WTC11 (cell line): ENCODE data around the gene MLLT1. TPM values are rescaled to one million over a fixed set of nuclear protein-coding genes. Genes with fewer than 3 reads are reported as not detected.

ENCODE experiments used
- ATAC-seq: fragments of 200-7000 bp; cut with Tn5 transposase; 2 replicates; pipeline ENCODE4 v1.10.0; 2021; ENCODE audit warnings: mild to moderate bottlenecking, moderate library complexity
- CTCF ChIA-PET: fragments of 300-600 bp; sonication (Branson Sonifier 250); formaldehyde crosslinking; loops from one replicate; lab custom pipeline; 2021; ENCODE audit warnings: antibody characterized with exemption; lab: Charles Lee
- POLR2A ChIA-PET: fragments of 350-600 bp; sonication (Branson Sonifier 250); formaldehyde crosslinking; loops from one replicate; lab custom pipeline; 2021; ENCODE audit warnings: antibody characterized with exemption; lab: Charles Lee
- DNase-seq: peaks from one replicate; pipeline ENCODE4 v3.0.0; 2021; ENCODE audit warnings: low spot score
- H3K27ac Mint-ChIP-seq: 2 replicates; pipeline ENCODE4 v1.8.0; 2021; ENCODE audit warnings: mixed read lengths
- H3K27me3 Mint-ChIP-seq: 2 replicates; pipeline ENCODE4 v1.8.0; 2021; ENCODE audit warnings: low read depth, mild to moderate bottlenecking, moderate library complexity, mixed read lengths
- H3K36me3 Mint-ChIP-seq: 2 replicates; pipeline ENCODE4 v1.8.0; 2021; ENCODE audit warnings: mixed read lengths
- H3K4me1 Mint-ChIP-seq: 2 replicates; pipeline ENCODE4 v1.8.0; 2022; ENCODE audit warnings: mixed read lengths
- H3K4me3 Mint-ChIP-seq: 2 replicates; pipeline ENCODE4 v1.8.0; 2021; ENCODE audit warnings: mild to moderate bottlenecking, moderate library complexity, mixed read lengths
- H3K9me3 Mint-ChIP-seq: 2 replicates; pipeline ENCODE4 v1.8.0; 2021; ENCODE audit warnings: mixed read lengths
- ATF1 ChIP-seq: sonication (generic); formaldehyde crosslinking; IDR thresholded peaks from 2 replicates; pipeline ENCODE4 v1.8.1; 2023; ENCODE audit warnings: mild to moderate bottlenecking, moderate library complexity, missing genetic modification reagents
- ATF2 ChIP-seq: sonication (generic); formaldehyde crosslinking; IDR thresholded peaks from 2 replicates; pipeline ENCODE4 v1.8.1; 2022; ENCODE audit warnings: low read depth, missing genetic modification reagents, borderline replicate concordance
- CREB1 ChIP-seq: sonication (generic); formaldehyde crosslinking; IDR thresholded peaks from 2 replicates; pipeline ENCODE4 v1.8.0; 2023; ENCODE audit warnings: mild to moderate bottlenecking, missing genetic modification reagents
- EMX1 ChIP-seq: fragments of 250-450 bp; sonication (Bioruptor Pico); IDR thresholded peaks from 2 replicates; pipeline ENCODE4 v1.8.0; 2021; ENCODE audit warnings: mild to moderate bottlenecking
- ETV6 ChIP-seq: sonication (generic); formaldehyde crosslinking; IDR thresholded peaks from 2 replicates; pipeline ENCODE4 v1.8.1; 2022; ENCODE audit warnings: mild to moderate bottlenecking, missing genetic modification reagents
- HMGA2 ChIP-seq: fragments of 250-450 bp; sonication (Bioruptor Pico); IDR thresholded peaks from 2 replicates; pipeline ENCODE4 v1.4.0; 2021; ENCODE audit warnings: mild to moderate bottlenecking, moderate library complexity
- IRF2 ChIP-seq: sonication (generic); formaldehyde crosslinking; IDR thresholded peaks from 2 replicates; pipeline ENCODE4 v1.8.0; 2022; ENCODE audit warnings: low read depth, missing genetic modification reagents, borderline replicate concordance
- JUN ChIP-seq: sonication (generic); formaldehyde crosslinking; IDR thresholded peaks from 2 replicates; pipeline ENCODE4 v1.8.0; 2023; ENCODE audit warnings: mild to moderate bottlenecking, missing genetic modification reagents
- KAT7 ChIP-seq: sonication (generic); formaldehyde crosslinking; IDR thresholded peaks from 2 replicates; pipeline ENCODE4 v1.8.1; 2023; ENCODE audit warnings: missing genetic modification reagents, mild to moderate bottlenecking, borderline replicate concordance
- MYBL2 ChIP-seq: sonication (generic); formaldehyde crosslinking; IDR thresholded peaks from 2 replicates; pipeline ENCODE4 v1.8.1; 2023; ENCODE audit warnings: mild to moderate bottlenecking, moderate library complexity, missing genetic modification reagents
- NFATC4 ChIP-seq: fragments of 250-450 bp; sonication (Bioruptor Pico); IDR thresholded peaks from 2 replicates; pipeline ENCODE4 v1.9.0; 2021; ENCODE audit warnings: mild to moderate bottlenecking
- NFE2L1 ChIP-seq: sonication (generic); formaldehyde crosslinking; IDR thresholded peaks from 2 replicates; pipeline ENCODE4 v1.8.1; 2023; ENCODE audit warnings: missing genetic modification reagents
- NR1H2 ChIP-seq: sonication (generic); formaldehyde crosslinking; IDR thresholded peaks from 2 replicates; pipeline ENCODE4 v1.9.0; 2021; ENCODE audit warnings: mild to moderate bottlenecking, moderate library complexity, missing genetic modification reagents
- RORB ChIP-seq: fragments of 250-450 bp; sonication (Bioruptor Pico); IDR thresholded peaks from 2 replicates; pipeline ENCODE4 v1.9.0; 2021; ENCODE audit warnings: mild to moderate bottlenecking
- SMAD4 ChIP-seq: sonication (generic); formaldehyde crosslinking; IDR thresholded peaks from 2 replicates; pipeline ENCODE4 v1.8.0; 2022; ENCODE audit warnings: mild to moderate bottlenecking, missing genetic modification reagents
- USF1 ChIP-seq: sonication (generic); formaldehyde crosslinking; IDR thresholded peaks from 2 replicates; pipeline ENCODE4 v1.8.0; 2022; ENCODE audit warnings: mild to moderate bottlenecking, missing genetic modification reagents
- USF2 ChIP-seq: sonication (generic); formaldehyde crosslinking; IDR thresholded peaks from 2 replicates; pipeline ENCODE4 v1.8.1; 2023; ENCODE audit warnings: mild to moderate bottlenecking, missing genetic modification reagents, moderate library complexity
- ZNF232 ChIP-seq: sonication (generic); formaldehyde crosslinking; IDR thresholded peaks from 2 replicates; pipeline ENCODE4 v1.8.0; 2022; ENCODE audit warnings: mild to moderate bottlenecking, missing genetic modification reagents
- ZNF396 ChIP-seq: fragments of 250-450 bp; sonication (Bioruptor Pico); IDR thresholded peaks from 2 replicates; pipeline ENCODE4 v1.8.0; 2021; ENCODE audit warnings: mild to moderate bottlenecking, moderate library complexity, borderline replicate concordance
- ZNF671 ChIP-seq: fragments of 250-450 bp; sonication (Bioruptor Pico); IDR thresholded peaks from 2 replicates; pipeline ENCODE4 v1.8.0; 2021; ENCODE audit warnings: mild to moderate bottlenecking
- total RNA-seq: library from RNA; stranded (reverse); gene quantifications from 3 replicates; pipeline ENCODE4 v1.2.3, GENCODE V29; 2021
- TF ChIP-seq, protein P1 (sequence below): sonication (generic); formaldehyde crosslinking; conservative IDR thresholded peaks from 2 replicates; pipeline ENCODE4 v1.8.1; 2023; ENCODE audit warnings: mild to moderate bottlenecking, low read depth, missing genetic modification reagents, moderate library complexity
- TF ChIP-seq, protein P2 (sequence below): fragments of 250-450 bp; sonication (Bioruptor Pico); IDR thresholded peaks from 2 replicates; pipeline ENCODE4 v1.8.0; 2021; ENCODE audit warnings: mild to moderate bottlenecking

Gene MLLT1
- total RNA-seq, 1 experiment from 2014 or later, result 58.2 TPM

DNA sequence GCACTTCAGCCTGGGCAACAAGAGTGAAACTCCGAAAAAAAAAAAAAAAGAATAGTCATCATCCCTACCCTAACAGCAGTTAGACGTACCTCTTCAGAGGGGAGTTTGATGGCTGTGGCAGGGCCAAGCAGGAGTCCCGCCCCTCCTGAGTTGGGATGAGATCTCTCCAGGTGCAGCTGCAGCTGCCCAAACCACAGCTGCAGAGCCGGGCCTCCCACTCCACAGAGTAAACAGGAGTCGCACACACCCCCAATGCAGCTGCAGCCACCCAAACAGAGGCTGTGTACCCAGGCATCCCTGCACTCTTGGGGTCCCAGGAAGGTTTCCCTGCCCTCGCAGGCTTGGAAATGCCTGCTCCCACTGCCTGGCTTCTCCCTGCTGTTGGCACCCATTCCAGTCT, 17.4 kb upstream of the MLLT1 start:
- no peak overlapping the region for H3K27ac Mint-ChIP-seq
- peaks cover 21% of the 10 kb centered on the region for H3K27me3 Mint-ChIP-seq
- POLR2A ChIA-PET, result no interaction called here
- H3K36me3 Mint-ChIP-seq, result peaks cover 28% of the 10 kb centered on the region
- TF ChIP-seq, protein P1, sequence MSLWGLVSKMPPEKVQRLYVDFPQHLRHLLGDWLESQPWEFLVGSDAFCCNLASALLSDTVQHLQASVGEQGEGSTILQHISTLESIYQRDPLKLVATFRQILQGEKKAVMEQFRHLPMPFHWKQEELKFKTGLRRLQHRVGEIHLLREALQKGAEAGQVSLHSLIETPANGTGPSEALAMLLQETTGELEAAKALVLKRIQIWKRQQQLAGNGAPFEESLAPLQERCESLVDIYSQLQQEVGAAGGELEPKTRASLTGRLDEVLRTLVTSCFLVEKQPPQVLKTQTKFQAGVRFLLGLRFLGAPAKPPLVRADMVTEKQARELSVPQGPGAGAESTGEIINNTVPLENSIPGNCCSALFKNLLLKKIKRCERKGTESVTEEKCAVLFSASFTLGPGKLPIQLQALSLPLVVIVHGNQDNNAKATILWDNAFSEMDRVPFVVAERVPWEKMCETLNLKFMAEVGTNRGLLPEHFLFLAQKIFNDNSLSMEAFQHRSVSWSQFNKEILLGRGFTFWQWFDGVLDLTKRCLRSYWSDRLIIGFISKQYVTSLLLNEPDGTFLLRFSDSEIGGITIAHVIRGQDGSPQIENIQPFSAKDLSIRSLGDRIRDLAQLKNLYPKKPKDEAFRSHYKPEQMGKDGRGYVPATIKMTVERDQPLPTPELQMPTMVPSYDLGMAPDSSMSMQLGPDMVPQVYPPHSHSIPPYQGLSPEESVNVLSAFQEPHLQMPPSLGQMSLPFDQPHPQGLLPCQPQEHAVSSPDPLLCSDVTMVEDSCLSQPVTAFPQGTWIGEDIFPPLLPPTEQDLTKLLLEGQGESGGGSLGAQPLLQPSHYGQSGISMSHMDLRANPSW (CRISPR knock-in tag), result no peak
- TF ChIP-seq ZNF396, result no peak
- TF ChIP-seq, all 79 proteins: peak for 0
- CTCF ChIA-PET, result no interaction called here
- ATAC-seq (no peak), DNase-seq (no peak)
- Mint-ChIP-seq H3K9me3 (peaks cover 40% of the 10 kb centered on the region), H3K4me1 (no peaks in the 10 kb centered on the region), H3K4me3 (no peak overlapping the region)

DNA sequence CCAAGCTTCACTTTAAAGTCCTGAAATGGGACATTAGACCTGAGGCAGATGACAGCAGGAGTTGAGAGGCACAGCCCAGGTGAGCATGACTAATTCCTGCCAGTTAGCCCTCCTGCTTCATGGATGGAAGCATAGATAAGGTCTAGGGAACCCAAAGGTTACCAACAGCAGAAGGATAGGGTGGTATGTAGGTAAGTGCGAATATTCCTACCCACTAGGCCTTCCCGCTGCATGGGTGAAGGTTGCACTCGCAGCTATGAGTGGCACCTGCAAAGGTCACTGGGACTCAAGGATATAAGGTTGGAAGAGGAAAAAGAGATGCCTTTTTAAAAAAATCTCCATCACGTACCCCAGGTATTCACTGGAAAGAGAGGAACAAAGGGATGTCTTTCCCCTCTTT, 12.2 kb upstream of the MLLT1 start:
- DNase-seq, result no peak
- Mint-ChIP-seq H3K36me3 (peaks cover 64% of the 10 kb centered on the region), H3K27me3 (peaks cover 44% of the 10 kb centered on the region), H3K9me3 (peaks cover 77% of the 10 kb centered on the region)
- no peak for ATAC-seq
- TF ChIP-seq IRF2 (CRISPR knock-in tag) (no peak), SMAD4 (CRISPR knock-in tag) (no peak), USF1 (no peak), MYBL2 (no peak), NFE2L1 (CRISPR knock-in tag) (no peak), NFATC4 (CRISPR knock-in tag) (no peak)
- TF ChIP-seq, protein P2, sequence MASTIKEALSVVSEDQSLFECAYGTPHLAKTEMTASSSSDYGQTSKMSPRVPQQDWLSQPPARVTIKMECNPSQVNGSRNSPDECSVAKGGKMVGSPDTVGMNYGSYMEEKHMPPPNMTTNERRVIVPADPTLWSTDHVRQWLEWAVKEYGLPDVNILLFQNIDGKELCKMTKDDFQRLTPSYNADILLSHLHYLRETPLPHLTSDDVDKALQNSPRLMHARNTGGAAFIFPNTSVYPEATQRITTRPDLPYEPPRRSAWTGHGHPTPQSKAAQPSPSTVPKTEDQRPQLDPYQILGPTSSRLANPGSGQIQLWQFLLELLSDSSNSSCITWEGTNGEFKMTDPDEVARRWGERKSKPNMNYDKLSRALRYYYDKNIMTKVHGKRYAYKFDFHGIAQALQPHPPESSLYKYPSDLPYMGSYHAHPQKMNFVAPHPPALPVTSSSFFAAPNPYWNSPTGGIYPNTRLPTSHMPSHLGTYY (CRISPR knock-in tag), result no peak
- TF ChIP-seq, protein P1 (CRISPR knock-in tag), result no peak
- TF ChIP-seq, all 79 proteins: peak for 0
- Mint-ChIP-seq H3K27ac (no peak overlapping the region), H3K4me1 (no peaks in the 10 kb centered on the region), H3K4me3 (no peak overlapping the region)
- ChIA-PET POLR2A (no interaction called here), CTCF (no interaction called here)

GRCh38 chr19:6288737-6289136, 9.0 kb upstream of the MLLT1 start:
- H3K4me1 Mint-ChIP-seq, result no peaks in the 10 kb centered on the region
- peaks cover 49% of the 10 kb centered on the region for H3K9me3 Mint-ChIP-seq
- H3K27ac Mint-ChIP-seq, result no peak overlapping the region
- no peak overlapping the region for H3K4me3 Mint-ChIP-seq
- DNase-seq (no peak), ATAC-seq (no peak)
- peaks cover 43% of the 10 kb centered on the region for H3K27me3 Mint-ChIP-seq
- peaks cover 42% of the 10 kb centered on the region for H3K36me3 Mint-ChIP-seq
- ChIA-PET POLR2A (no interaction called here), CTCF (no interaction called here)
- TF ChIP-seq EMX1 (CRISPR knock-in tag) (no peak), USF2 (CRISPR knock-in tag) (no peak), HMGA2 (CRISPR knock-in tag) (no peak), MYBL2 (no peak), ZNF671 (CRISPR knock-in tag) (no peak), ETV6 (no peak), RORB (no peak), KAT7 (no peak), ATF2 (CRISPR knock-in tag) (no peak), ZNF232 (CRISPR knock-in tag) (no peak), NR1H2 (CRISPR knock-in tag) (no peak), ATF1 (no peak), CREB1 (CRISPR knock-in tag) (no peak), JUN (no peak)
- TF ChIP-seq, protein P1 (CRISPR knock-in tag), result no peak
